ENCODE results near the gene RPS2.
A peak's percentile ranks its signal among the peaks of the same experiment; 100 is the strongest.

RPS2 gene

GRCh38 chr16:1981398-1981836, 16.8 kb upstream of the RPS2 start, which contains the start of gene NOXO1:
Gene NOXO1 (minus strand): TSS chr16:1981469. CDS start chr16:1981179, 290 bp downstream.
- no peak for DNase-seq (ENCODE audit: low spot score)

- DNase-seq (ENCODE audit: low spot score), result no peak
Measured at GRCh38 chr16:1980770-1981087, 16.1 kb upstream of the RPS2 start.

- no peak for DNase-seq (ENCODE audit: low spot score)
Measured at GRCh38 chr16:1980030-1980769, 15.6 kb upstream of the RPS2 start.

GRCh38 chr16:1979271-1980029, 14.8 kb upstream of the RPS2 start:
- DNase-seq (ENCODE audit: low spot score), result peak; percentile 60

GRCh38 chr16:1978476-1979120, 14.0 kb upstream of the RPS2 start:
- no peak for DNase-seq (ENCODE audit: low spot score)

- no peak for DNase-seq (ENCODE audit: low spot score)
Measured at GRCh38 chr16:1977875-1978268, 13.2 kb upstream of the RPS2 start.

- DNase-seq (ENCODE audit: low spot score), result no peak
Measured at GRCh38 chr16:1976951-1977874, 12.6 kb upstream of the RPS2 start.

- DNase-seq (ENCODE audit: low spot score), result no peak
Measured at GRCh38 chr16:1976216-1976520, 11.5 kb upstream of the RPS2 start.

GRCh38 chr16:1975432-1976215, 11.0 kb upstream of the RPS2 start:
- no peak for DNase-seq (ENCODE audit: low spot score)

- no peak for DNase-seq (ENCODE audit: low spot score)
Measured at GRCh38 chr16:1974157-1975070, 9.8 kb upstream of the RPS2 start.

- DNase-seq (ENCODE audit: low spot score), result no peak
Measured at GRCh38 chr16:1973461-1974156, 9.0 kb upstream of the RPS2 start.

- no peak for DNase-seq (ENCODE audit: low spot score)
Measured at GRCh38 chr16:1972490-1972877, 7.9 kb upstream of the RPS2 start.

- DNase-seq (ENCODE audit: low spot score), result peak; percentile 89
Measured at GRCh38 chr16:1971796-1972489, 7.3 kb upstream of the RPS2 start, which contains the start of gene TBL3. Gene TBL3 (plus strand): TSS chr16:1972053. CDS start chr16:1972165, 112 bp downstream.

- DNase-seq (ENCODE audit: low spot score), result no peak
Measured at GRCh38 chr16:1968146-1968953, 3.7 kb upstream of the RPS2 start.

GRCh38 chr16:1966460-1966859, 1.8 kb upstream of the RPS2 start, which contains the start of gene RNF151:
Gene RNF151 (plus strand): TSS chr16:1966856. CDS start chr16:1966882, 26 bp downstream.
- DNase-seq (ENCODE audit: low spot score), result no peak

GRCh38 chr16:1965396-1966001, 873 bp upstream of the RPS2 start:
- DNase-seq (ENCODE audit: low spot score), result no peak

- peak; percentile 52 for DNase-seq (ENCODE audit: low spot score)
Measured at GRCh38 chr16:1963806-1964505, 670 bp downstream of the RPS2 start.

Measured in cerebellar cortex (tissue), 1 donor.